ENCODE results near the gene SNX22. TPM values are rescaled to one million over a fixed set of nuclear protein-coding genes. Genes with fewer than 3 reads are reported as not detected.

Gene SNX22
- total and polyA plus RNA-seq, 2 experiments from 2014 or later: 7.5 to 7.7 TPM

- DNase-seq (ENCODE audit: low spot score): no peak
- Histone ChIP-seq H3K27me3 (no peaks in the 10 kb centered on the region), H3K4me1 (ENCODE audit: insufficient read depth) (peaks cover 9% of the 10 kb centered on the region), H3K27ac (no peak overlapping the region), H3K4me2 (no peak overlapping the region), H3K79me2 (no peaks in the 10 kb centered on the region), H3K9me2 (replicated peaks; ENCODE audit: insufficient read depth) (no peaks in the 10 kb centered on the region), H3K9me3 (ENCODE audit: low read depth) (no peaks in the 10 kb centered on the region), H2AFZ (no peak overlapping the region), H3K36me3 (replicated peaks; ENCODE audit: insufficient read depth, low read depth) (peaks cover 3% of the 10 kb centered on the region), H4K20me1 (ENCODE audit: insufficient read depth, poor library complexity, severe bottlenecking) (no peaks in the 10 kb centered on the region), H3K4me3 (no peak overlapping the region)
- 90% methylated on average over 14 of the region's 14 CpGs for WGBS (ENCODE audit: low lambda C conversion rate, missing lambda C conversion rate)
- no peak for TF ChIP-seq EZH2phosphoT487 (IDR thresholded peaks at IDR 0.05; ENCODE audit: low read depth, severe bottlenecking, unreplicated experiment)
- TF ChIP-seq CTCF (IDR thresholded peaks at IDR 0.05; ENCODE audit: poor library complexity): no peak
- no peak for TF ChIP-seq EZH2 (IDR thresholded peaks at IDR 0.05; ENCODE audit: borderline replicate concordance)
Observed at GRCh38 chr15:64144565-64145281, 6.8 kb upstream of the SNX22 start.

GRCh38 chr15:64146041-64146440 lies 5.5 kb upstream of the SNX22 start:
- Histone ChIP-seq H3K79me2 (no peaks in the 10 kb centered on the region), H3K27ac (no peak overlapping the region), H3K4me3 (no peak overlapping the region), H3K36me3 (replicated peaks; ENCODE audit: insufficient read depth, low read depth) (peaks cover 2% of the 10 kb centered on the region), H3K4me2 (no peak overlapping the region), H3K9me2 (replicated peaks; ENCODE audit: insufficient read depth) (no peaks in the 10 kb centered on the region), H3K27me3 (no peaks in the 10 kb centered on the region), H2AFZ (no peak overlapping the region), H3K4me1 (ENCODE audit: insufficient read depth) (peaks cover 9% of the 10 kb centered on the region), H3K9me3 (ENCODE audit: low read depth) (no peaks in the 10 kb centered on the region), H4K20me1 (ENCODE audit: insufficient read depth, poor library complexity, severe bottlenecking) (no peaks in the 10 kb centered on the region)
- WGBS (ENCODE audit: low lambda C conversion rate, missing lambda C conversion rate): 89% methylated on average over 6 of the region's 6 CpGs
- no peak for TF ChIP-seq CTCF (IDR thresholded peaks at IDR 0.05; ENCODE audit: poor library complexity)
- TF ChIP-seq EZH2 (IDR thresholded peaks at IDR 0.05; ENCODE audit: borderline replicate concordance): no peak
- no peak for TF ChIP-seq EZH2phosphoT487 (IDR thresholded peaks at IDR 0.05; ENCODE audit: low read depth, severe bottlenecking, unreplicated experiment)
- DNase-seq (ENCODE audit: low spot score): no peak

GRCh38 chr15:64146520-64146884 lies 5.0 kb upstream of the SNX22 start:
- H4K20me1 ChIP-seq (ENCODE audit: insufficient read depth, poor library complexity, severe bottlenecking): no peaks in the 10 kb centered on the region
- TF ChIP-seq EZH2phosphoT487 (IDR thresholded peaks at IDR 0.05; ENCODE audit: low read depth, severe bottlenecking, unreplicated experiment) (no peak), CTCF (IDR thresholded peaks at IDR 0.05; ENCODE audit: poor library complexity) (no peak), EZH2 (IDR thresholded peaks at IDR 0.05; ENCODE audit: borderline replicate concordance) (no peak)
- no peaks in the 10 kb centered on the region for H3K27me3 ChIP-seq
- peaks cover 11% of the 10 kb centered on the region for H3K4me1 ChIP-seq (ENCODE audit: insufficient read depth)
- H3K9me3 ChIP-seq (ENCODE audit: low read depth): no peaks in the 10 kb centered on the region
- no peak overlapping the region for H3K4me3 ChIP-seq
- H3K27ac ChIP-seq: no peak overlapping the region
- no peaks in the 10 kb centered on the region for H3K9me2 ChIP-seq (replicated peaks; ENCODE audit: insufficient read depth)
- peak overlapping the region; percentile 16 for H3K4me2 ChIP-seq
- WGBS (ENCODE audit: low lambda C conversion rate, missing lambda C conversion rate): 85% methylated on average over 3 of the region's 3 CpGs
- DNase-seq (ENCODE audit: low spot score): no peak
- no peak overlapping the region for H2AFZ ChIP-seq
- no peaks in the 10 kb centered on the region for H3K79me2 ChIP-seq
- no peaks in the 10 kb centered on the region for H3K36me3 ChIP-seq (replicated peaks; ENCODE audit: insufficient read depth, low read depth)
